H9 (cell line): ENCODE measurements around the gene MYO10. TPM values are rescaled to one million over a fixed set of nuclear protein-coding genes. Genes with fewer than 3 reads are reported as not detected.

Experiments used
- DNase-seq: peaks from one replicate; pipeline ENCODE4 v3.0.0-alpha.2; 2017
- H2AFZ ChIP-seq: one replicate; pipeline ENCODE4 v1.6.1; 2013; ENCODE audit warnings: mild to moderate bottlenecking, low read length, control low read depth, moderate library complexity
- H2AK5ac ChIP-seq: 2 replicates; pipeline ENCODE4 v1.6.1; 2013; ENCODE audit warnings: low read length, control low read depth, mixed read lengths; ENCODE audit not compliant: insufficient read length
- H2BK120ac ChIP-seq: one replicate; pipeline ENCODE4 v1.6.1; 2013; ENCODE audit warnings: low read depth, mild to moderate bottlenecking, low read length, control low read depth, inconsistent platforms; ENCODE audit not compliant: poor library complexity, severe bottlenecking
- H2BK12ac ChIP-seq: 2 replicates; pipeline ENCODE4 v1.6.1; 2013; ENCODE audit warnings: low read length, control low read depth, mixed read lengths, low read depth; ENCODE audit not compliant: insufficient read length
- H2BK15ac ChIP-seq: 2 replicates; pipeline ENCODE4 v1.6.1; 2013; ENCODE audit warnings: low read depth, low read length, control low read depth
- H2BK20ac ChIP-seq: one replicate; pipeline ENCODE4 v1.6.1; 2013; ENCODE audit warnings: low read depth, mild to moderate bottlenecking, low read length, control low read depth, inconsistent platforms; ENCODE audit not compliant: poor library complexity, severe bottlenecking
- H2BK5ac ChIP-seq: 2 replicates; pipeline ENCODE4 v1.6.1; 2013; ENCODE audit warnings: low read length, control low read depth, mixed read lengths; ENCODE audit not compliant: insufficient read length
- H3K14ac ChIP-seq: 2 replicates; pipeline ENCODE4 v1.6.1; 2013; ENCODE audit warnings: low read length, control low read depth; ENCODE audit not compliant: insufficient read depth
- H3K18ac ChIP-seq: 2 replicates; pipeline ENCODE4 v1.6.1; 2013; ENCODE audit warnings: low read depth, mild to moderate bottlenecking, mixed read lengths, low read length, control low read depth; ENCODE audit not compliant: insufficient read length
- H3K23ac ChIP-seq: 2 replicates; pipeline ENCODE4 v1.6.1; 2013; ENCODE audit warnings: low read length, control low read depth, mixed read lengths, low read depth; ENCODE audit not compliant: insufficient read length
- H3K23me2 ChIP-seq: 2 replicates; pipeline ENCODE4 v1.6.1; 2013; ENCODE audit warnings: low read depth, mild to moderate bottlenecking, mixed read lengths, low read length, control low read depth; ENCODE audit not compliant: insufficient read length, poor library complexity, severe bottlenecking
- H3K27ac ChIP-seq: 2 replicates; pipeline ENCODE4 v1.5.1; 2013; ENCODE audit warnings: low read length, control low read depth, mixed read lengths, low read depth; ENCODE audit not compliant: insufficient read length
- H3K27me3 ChIP-seq: 2 replicates; pipeline ENCODE4 v1.6.1; 2013; ENCODE audit warnings: low read length, control low read depth, inconsistent platforms; ENCODE audit not compliant: insufficient read depth
- H3K4ac ChIP-seq: 2 replicates; pipeline ENCODE4 v1.6.1; 2013; ENCODE audit warnings: low read depth, mild to moderate bottlenecking, control low read depth, inconsistent platforms, low read length, moderate library complexity
- H3K4me1 ChIP-seq: 2 replicates; pipeline ENCODE4 v1.6.1; 2013; ENCODE audit warnings: low read length, control low read depth, inconsistent platforms; ENCODE audit not compliant: insufficient read depth
- H3K4me2 ChIP-seq: 2 replicates; pipeline ENCODE4 v1.6.1; 2013; ENCODE audit warnings: low read length, control low read depth, mixed read lengths; ENCODE audit not compliant: insufficient read length, insufficient read depth
- H3K56ac ChIP-seq: 2 replicates; pipeline ENCODE4 v1.6.1; 2013; ENCODE audit warnings: low read depth, mild to moderate bottlenecking, mixed read lengths, low read length, control low read depth; ENCODE audit not compliant: insufficient read length
- H3K79me1 ChIP-seq: 2 replicates; pipeline ENCODE4 v1.6.1; 2013; ENCODE audit warnings: low read depth, mild to moderate bottlenecking, moderate library complexity, low read length, control low read depth, inconsistent platforms; ENCODE audit not compliant: insufficient read depth, poor library complexity, severe bottlenecking
- H3K79me2 ChIP-seq: 2 replicates; pipeline ENCODE4 v1.6.1; 2013; ENCODE audit warnings: low read length, control low read depth, inconsistent platforms; ENCODE audit not compliant: insufficient read depth
- H3K9ac ChIP-seq: 2 replicates; pipeline ENCODE4 v1.6.1; 2013; ENCODE audit warnings: low read length, control low read depth, mixed read lengths; ENCODE audit not compliant: insufficient read length; ENCODE audit errors: extremely low read depth
- H3K9me3 ChIP-seq: one replicate; pipeline ENCODE4 v1.6.1; 2013; ENCODE audit warnings: low read depth, low read length, inconsistent platforms; ENCODE audit not compliant: control insufficient read depth
- H3T11ph ChIP-seq: one replicate; pipeline ENCODE4 v1.6.1; 2013; ENCODE audit warnings: mild to moderate bottlenecking, low read length, control low read depth, inconsistent platforms
- H4K20me1 ChIP-seq: one replicate; pipeline ENCODE4 v1.6.1; 2013; ENCODE audit not compliant: control insufficient read depth, insufficient read length, insufficient read depth
- H4K5ac ChIP-seq: 2 replicates; pipeline ENCODE4 v1.6.1; 2013; ENCODE audit warnings: low read depth, mild to moderate bottlenecking, mixed read lengths, low read length, control low read depth; ENCODE audit not compliant: insufficient read length
- H4K8ac ChIP-seq: replicated peaks from 2 replicates; pipeline ENCODE4 v1.6.1; 2013; ENCODE audit warnings: low read length, control low read depth, mixed read lengths, low read depth; ENCODE audit not compliant: insufficient read length
- H4K91ac ChIP-seq: 2 replicates; pipeline ENCODE4 v1.6.1; 2013; ENCODE audit warnings: low read depth, mild to moderate bottlenecking, moderate library complexity, mixed read lengths, low read length, control low read depth; ENCODE audit not compliant: insufficient read length
- H3K27ac Mint-ChIP-seq, 3 experiments: 2 replicates in 2 of 3; 3 replicates in 1 of 3; pipeline ENCODE4 v1.8.0; 2020 to 2021; ENCODE audit warnings: mixed read lengths in 3 of 3, mild to moderate bottlenecking in 1 of 3, moderate library complexity in 1 of 3
- H3K27me3 Mint-ChIP-seq: 2 replicates; pipeline ENCODE4 v1.8.0; 2021; ENCODE audit warnings: low read depth, mild to moderate bottlenecking, moderate library complexity, mixed read lengths
- H3K36me3 Mint-ChIP-seq, 3 experiments: 2 replicates in 2 of 3; 3 replicates in 1 of 3; pipeline ENCODE4 v1.8.0; 2020 to 2021; ENCODE audit warnings: low read depth in 3 of 3, mixed read lengths in 3 of 3; ENCODE audit not compliant: insufficient read depth in 1 of 3
- H3K4me1 Mint-ChIP-seq, 2 experiments: 2 replicates each; pipeline ENCODE4 v1.8.0; 2020; ENCODE audit warnings: mixed read lengths in 2 of 2
- H3K4me3 Mint-ChIP-seq, 2 experiments: 2 replicates in 1 of 2; 3 replicates in 1 of 2; pipeline ENCODE4 v1.8.0; 2020 to 2021; ENCODE audit warnings: mild to moderate bottlenecking in 2 of 2, mixed read lengths in 2 of 2, moderate library complexity in 1 of 2
- H3K9me3 Mint-ChIP-seq, 2 experiments: 2 replicates in 1 of 2; 3 replicates in 1 of 2; pipeline ENCODE4 v1.8.0; 2020; ENCODE audit warnings: mild to moderate bottlenecking in 2 of 2, mixed read lengths in 2 of 2, moderate library complexity in 1 of 2
- CTCF ChIP-seq: fragments of 200-600 bp; sonication (generic); conservative IDR thresholded peaks from 3 replicates; pipeline ENCODE4 v1.8.0; 2021; ENCODE audit warnings: antibody characterized with exemption, mild to moderate bottlenecking
- WGBS: extraction: QIAGEN DNeasy Blood & Tissue Kit; methylation state at CpG from one replicate; pipeline ENCODE4 v1.1.7; 2013; ENCODE audit warnings: missing lambda C conversion rate, low lambda C conversion rate, mixed read lengths; ENCODE audit not compliant: insufficient read length; ENCODE audit errors: extremely low coverage; 5-methylcytosine and 5-hydroxymethylcytosine counted together
- total RNA-seq: library from RNA; stranded (reverse); gene quantifications from 2 replicates; pipeline ENCODE4 v1.2.1, GENCODE V29; 2021

MYO10 gene
- total RNA-seq, 1 experiment from 2014 or later, result 127 TPM

GRCh38 chr5:16946725-16947124, 10.6 kb upstream of the MYO10 start:
- Histone ChIP-seq H4K8ac (no peak overlapping the region), H3K4me1 (no peaks in the 10 kb centered on the region), H3K23me2 (no peaks in the 10 kb centered on the region), H3K79me2 (no peaks in the 10 kb centered on the region), H2BK12ac (no peak overlapping the region), H3K27me3 (no peaks in the 10 kb centered on the region), H2BK120ac (no peak overlapping the region), H3K27ac (no peak overlapping the region), H3K23ac (no peak overlapping the region), H3K4ac (no peak overlapping the region), H3K9me3 (no peaks in the 10 kb centered on the region), H3K56ac (no peak overlapping the region), H3K18ac (no peak overlapping the region), H2BK15ac (no peak overlapping the region), H3K14ac (no peak overlapping the region), H3T11ph (no peak overlapping the region), H4K5ac (no peak overlapping the region), H4K91ac (no peak overlapping the region), H2BK20ac (no peak overlapping the region), H3K4me2 (no peak overlapping the region), H4K20me1 (no peaks in the 10 kb centered on the region), H2AFZ (no peak overlapping the region), H3K9ac (no peak overlapping the region), H3K79me1 (no peaks in the 10 kb centered on the region), H2BK5ac (no peak overlapping the region), H2AK5ac (no peak overlapping the region)
- Mint-ChIP-seq H3K27ac (no peak overlapping the region), H3K36me3 (peaks cover 3 to 7% (median 5%) of the 10 kb centered on the region in 3 experiments; a peak in 6 of 7 replicates), H3K27me3 (no peaks in the 10 kb centered on the region; the same call in 1 of the 2 replicates), H3K4me3 (no peak overlapping the region; a peak in 1 of 5 replicates), H3K9me3 (peaks cover 13 to 20% of the 10 kb centered on the region in 2 experiments), H3K4me1 (no peaks in the 10 kb centered on the region; a peak in 1 of 4 replicates)
- TF ChIP-seq CTCF, result no peak
- DNase-seq, result no peak
- WGBS, result no CpG with 5 or more reads among the region's 1 CpG
